BJ (cell line): ENCODE results near the gene MPZ. TPM values are rescaled to one million over a fixed set of nuclear protein-coding genes. Genes with fewer than 3 reads are reported as not detected.

Experiments used
- CTCF ChIA-PET: fragments of 350-600 bp; formaldehyde crosslinking; extraction: SDS; loops from one replicate; lab custom pipeline; 2021; ENCODE audit warnings: antibody characterized with exemption, inconsistent platforms; lab: Yijun Ruan, JAX
- POLR2A ChIA-PET: fragments of 300-600 bp; sonication (Branson Sonifier 250); formaldehyde crosslinking; extraction: SDS; loops from one replicate; lab custom pipeline; 2021; ENCODE audit warnings: antibody characterized with exemption; lab: Charles Lee
- DNase-seq: peaks from one replicate; pipeline ENCODE4 v3.0.0-alpha.2; 2011; ENCODE audit warnings: low read depth
- H3K27me3 ChIP-seq: 2 replicates; pipeline ENCODE4 v1.6.0; 2011; ENCODE audit warnings: low read length; ENCODE audit not compliant: control insufficient read depth, insufficient read depth
- H3K36me3 ChIP-seq: 2 replicates; pipeline ENCODE4 v1.5.1; 2011; ENCODE audit warnings: low read length; ENCODE audit not compliant: control insufficient read depth, insufficient read depth
- H3K4me3 ChIP-seq: 2 replicates; pipeline ENCODE4 v1.5.1; 2011; ENCODE audit warnings: low read depth, mild to moderate bottlenecking, control low read depth, low read length
- CTCF ChIP-seq: IDR thresholded peaks from 2 replicates; pipeline ENCODE4 v1.5.1; 2011; ENCODE audit warnings: low read depth, mild to moderate bottlenecking, control low read depth, inconsistent platforms, low read length, moderate library complexity; ENCODE audit not compliant: insufficient read depth
- polyA plus RNA-seq: library from polyadenylated mRNA; depleted of rRNA; stranded (reverse); fragments of >200 nt; gene quantifications from 2 replicates; pipeline ENCODE4 v1.2.3, GENCODE V29; 2011

MPZ gene
- polyA plus RNA-seq, 1 experiment = 0.69 TPM

DNA sequence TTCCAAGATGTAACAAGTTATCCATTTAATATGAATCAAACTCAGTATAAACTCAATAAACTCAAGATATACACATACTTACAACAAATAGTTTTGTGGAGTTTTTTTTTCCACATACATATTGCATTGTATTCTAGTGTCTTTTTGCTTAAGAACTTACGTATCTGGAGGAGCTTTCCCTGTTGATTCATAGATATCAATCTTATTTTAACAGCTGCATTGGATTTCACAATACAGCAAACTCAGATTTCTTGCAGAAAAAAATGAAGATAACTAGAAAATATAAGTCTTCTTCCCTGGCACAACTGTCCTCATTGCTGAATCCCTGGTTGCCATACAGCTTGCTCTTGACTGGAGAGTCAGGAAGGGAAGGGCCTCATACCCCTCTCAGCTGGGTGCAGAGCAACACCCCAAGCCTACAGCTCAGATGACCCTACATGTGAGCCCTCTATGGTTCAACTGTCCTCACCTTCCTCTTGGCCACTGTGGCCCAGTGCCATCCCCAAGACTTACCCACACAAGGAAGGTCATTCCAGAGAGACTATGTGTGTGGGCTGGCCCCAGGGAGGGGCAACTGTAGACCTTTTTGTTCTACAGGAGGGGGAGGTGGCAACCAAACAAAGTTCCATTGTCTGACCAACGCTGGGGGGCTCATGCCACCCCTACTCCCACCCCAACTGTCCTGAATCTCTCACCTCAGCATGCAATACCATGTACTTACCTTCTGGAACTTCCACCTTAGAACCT is 1.7 kb downstream of the MPZ start:
- DNase-seq = no peak
- TF ChIP-seq CTCF = no peak
- CTCF ChIA-PET = interaction anchor here (1.3 kb wide), 1 partner anchor 116 kb away, joined by 4 read pairs; no protein-coding TSS in a partner anchor

GRCh38 chr1:161307230-161307768 is 2.5 kb downstream of the MPZ start:
- Histone ChIP-seq H3K27me3 (0 out of 2 replicates have a peak, but pooled peaks cover 1% of the 10 kb centered on the region), H3K4me3 (no peak overlapping the region), H3K36me3 (no peaks in the 10 kb centered on the region)
- no peak for TF ChIP-seq CTCF
- ChIA-PET POLR2A (no interaction called here), CTCF (no interaction called here)
- no peak for DNase-seq

More for the DNA sequence above, 1.7 kb downstream of the MPZ start:
- Histone ChIP-seq H3K27me3 (0 out of 2 replicates have a peak, but pooled peaks cover 1% of the 10 kb centered on the region), H3K36me3 (no peaks in the 10 kb centered on the region), H3K4me3 (no peak overlapping the region)
- POLR2A ChIA-PET = no interaction called here

GRCh38 chr1:161305867-161306519 is 3.8 kb downstream of the MPZ start:
- Histone ChIP-seq H3K27me3 (0 out of 2 replicates have a peak, but pooled peaks cover 1% of the 10 kb centered on the region), H3K36me3 (no peaks in the 10 kb centered on the region), H3K4me3 (peak overlapping the region; percentile 67)
- CTCF ChIA-PET = interaction anchor here (0.6 to 1.6 kb wide), 3 partner anchors 11 to 80 kb away, joined by 3 to 11 read pairs (median 3); partner anchors contain the start of gene TOMM40L
- no peak for DNase-seq
- peak; percentile 36 for TF ChIP-seq CTCF
- POLR2A ChIA-PET = interaction anchor here (1.1 kb wide), 1 partner anchor 80 kb away, joined by 3 read pairs; the partner anchor contains the start of gene TOMM40L

DNA sequence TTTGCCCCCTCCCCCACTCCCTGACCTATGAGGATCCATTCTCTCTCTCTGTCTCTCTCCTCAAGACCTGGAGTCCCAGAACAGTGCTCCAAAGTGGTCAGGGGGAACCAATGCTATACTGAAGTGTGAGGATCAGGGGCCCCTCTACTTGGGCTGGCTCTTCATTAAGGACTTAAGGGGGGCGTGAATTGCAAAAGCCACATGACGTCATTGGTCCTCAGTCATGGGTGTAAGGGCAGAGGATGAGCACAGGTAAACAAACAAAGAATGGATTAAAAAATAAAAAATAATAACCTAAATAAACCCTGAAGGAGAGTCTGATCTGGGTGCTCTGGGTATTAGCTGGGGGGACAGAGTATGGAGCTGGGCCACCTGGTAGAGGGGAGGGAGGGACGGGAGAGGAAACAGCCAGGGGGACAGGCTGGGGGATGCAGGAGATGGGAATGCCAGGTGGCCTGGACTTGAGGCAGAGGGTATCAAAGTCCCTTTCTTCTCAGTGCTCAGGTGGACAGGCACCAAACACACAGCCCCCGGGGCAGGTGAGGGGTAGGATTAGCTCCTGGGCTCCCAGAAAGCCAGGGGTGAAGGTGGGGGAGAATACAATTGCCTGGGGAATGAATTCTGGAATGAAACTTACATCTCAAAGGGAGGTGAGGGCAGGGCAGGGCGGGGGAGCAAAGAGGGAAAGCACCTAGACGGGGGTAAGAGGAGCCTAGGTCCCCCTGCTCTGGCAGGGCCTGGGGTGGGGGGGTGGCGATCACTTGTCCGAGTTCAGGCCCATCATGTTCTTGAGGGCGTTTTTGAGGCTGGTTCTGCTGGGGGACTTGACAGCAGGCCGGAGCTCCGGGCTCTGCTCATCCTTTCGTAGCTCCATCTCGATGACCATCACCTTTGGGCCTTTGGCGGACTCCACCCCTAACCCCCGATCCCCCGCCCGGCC is 4.6 kb downstream of the MPZ start:
- Histone ChIP-seq H3K36me3 (no peaks in the 10 kb centered on the region), H3K27me3 (no peaks in the 10 kb centered on the region), H3K4me3 (peak overlapping the region; percentile 67)
- ChIA-PET POLR2A (interaction anchor here (1.1 kb wide), 1 partner anchor 79 kb away, joined by 3 read pairs; the partner anchor contains the start of gene TOMM40L), CTCF (interaction anchor here (0.6 to 1.6 kb wide), 3 partner anchors 10 to 79 kb away, joined by 3 to 11 read pairs (median 3); partner anchors contain the start of gene TOMM40L)
- TF ChIP-seq CTCF = no peak
- DNase-seq = no peak
